ENCODE results near the gene SNED1.

Gene SNED1

DNA sequence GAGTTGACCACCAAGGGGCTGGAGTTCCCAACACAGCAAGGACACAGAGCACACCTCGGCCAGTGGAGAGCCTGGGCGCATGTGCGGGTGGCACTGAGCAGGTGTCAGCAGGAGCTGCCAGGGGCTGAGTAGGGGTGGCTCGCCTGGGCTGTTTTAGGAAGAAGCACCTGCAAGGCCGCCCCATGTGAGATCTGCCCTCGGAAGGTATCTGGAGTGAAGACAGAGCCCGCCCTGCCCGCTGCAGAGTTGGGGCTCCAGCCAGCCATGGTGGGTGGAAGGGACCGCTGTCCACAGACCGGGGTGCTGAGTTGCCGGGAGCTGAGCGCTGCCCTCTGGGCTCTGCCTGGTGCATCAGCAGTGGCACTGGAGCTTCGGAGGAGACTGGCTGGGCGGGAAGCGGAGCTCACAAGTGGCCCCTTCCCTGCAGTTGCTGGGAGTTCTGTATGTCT lies 68.5 kb downstream of the SNED1 start:
- no peak overlapping the region for H3K9ac ChIP-seq (ENCODE audit: low read length)
- H3K9me3 ChIP-seq (ENCODE audit: control insufficient read depth, low read depth, low read length) = no peaks in the 10 kb centered on the region
- H3K4me1 ChIP-seq (ENCODE audit: control insufficient read depth, low read depth, low read length) = no peaks in the 10 kb centered on the region
- no peak overlapping the region for H3K4me3 ChIP-seq (ENCODE audit: low read length)
- H3K27ac ChIP-seq (ENCODE audit: low read length) = no peak overlapping the region
- no peaks in the 10 kb centered on the region for H3K27me3 ChIP-seq (ENCODE audit: control insufficient read depth, insufficient read depth, low read length)
- H3K36me3 ChIP-seq (ENCODE audit: control insufficient read depth, low read depth, low read length) = no peaks in the 10 kb centered on the region

DNA sequence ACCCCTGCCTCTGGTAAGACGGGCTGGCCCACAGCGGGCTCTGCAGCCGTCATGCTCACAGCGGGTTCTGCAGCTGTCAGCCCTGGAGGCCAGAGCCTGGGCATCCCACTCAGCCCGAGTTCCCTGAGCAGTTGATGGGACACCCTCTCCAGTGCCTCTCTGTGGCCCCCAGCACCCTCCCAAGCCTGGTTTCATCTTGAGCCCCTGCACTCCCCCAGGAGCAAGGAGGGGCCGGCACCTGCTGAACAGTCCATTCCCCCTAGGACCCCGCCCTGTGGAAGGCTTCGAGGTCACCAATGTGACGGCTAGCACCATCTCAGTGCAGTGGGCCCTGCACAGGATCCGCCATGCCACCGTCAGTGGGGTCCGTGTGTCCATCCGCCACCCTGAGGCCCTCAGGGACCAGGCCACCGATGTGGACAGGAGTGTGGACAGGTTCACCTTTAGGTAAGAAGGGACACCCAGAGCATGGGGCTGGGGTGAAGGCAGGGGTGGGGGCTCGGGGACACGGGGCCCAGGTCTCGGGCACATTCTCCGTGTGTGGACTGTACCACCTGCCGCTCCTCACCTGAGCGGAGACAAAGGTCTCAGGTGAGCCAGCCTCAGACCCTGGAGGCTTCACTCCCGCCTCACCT lies 69.2 kb downstream of the SNED1 start:
- no peaks in the 10 kb centered on the region for H3K27me3 ChIP-seq (ENCODE audit: control insufficient read depth, insufficient read depth, low read length)
- H3K4me1 ChIP-seq (ENCODE audit: control insufficient read depth, low read depth, low read length) = no peaks in the 10 kb centered on the region

DNA sequence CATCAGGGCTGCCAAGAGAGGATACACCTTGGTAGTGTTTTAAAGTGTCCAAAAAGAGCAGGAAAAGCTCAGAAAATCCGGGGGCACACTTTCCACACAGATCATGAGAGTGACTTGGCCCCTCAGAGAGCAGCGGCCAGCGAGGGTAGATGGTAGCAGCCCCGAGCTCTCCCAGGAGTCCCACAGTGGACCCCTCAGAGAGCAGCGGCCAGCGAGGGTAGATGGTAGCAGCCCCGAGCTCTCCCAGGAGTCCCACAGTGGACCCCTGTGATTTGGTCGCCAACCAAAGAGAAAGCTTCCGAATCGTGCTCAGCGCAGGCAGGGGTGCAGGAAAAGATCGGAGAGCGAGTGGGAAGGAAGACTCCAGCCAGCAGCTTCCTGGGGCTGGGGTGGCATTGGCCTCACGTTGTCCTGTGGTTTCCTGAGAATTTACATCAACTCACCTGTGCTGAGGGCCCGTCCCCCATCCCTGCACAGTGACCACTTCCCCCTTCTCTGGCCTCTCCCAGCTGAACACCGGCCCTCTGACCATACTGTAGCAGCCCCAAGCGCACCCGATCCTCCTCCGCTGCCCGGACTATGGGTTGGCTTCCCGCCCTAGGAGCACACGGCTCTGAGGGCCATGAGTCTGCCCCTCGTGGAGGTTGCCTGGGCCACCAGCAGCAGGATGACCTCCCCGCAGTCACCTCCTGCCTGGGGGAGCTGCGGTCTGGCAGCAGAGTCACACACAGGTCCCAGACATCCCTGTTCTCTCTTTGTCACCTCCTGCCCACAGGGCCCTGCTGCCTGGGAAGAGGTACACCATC lies 69.9 kb downstream of the SNED1 start:
- Histone ChIP-seq H3K27ac (ENCODE audit: low read length) (no peak overlapping the region), H3K27me3 (ENCODE audit: control insufficient read depth, insufficient read depth, low read length) (no peaks in the 10 kb centered on the region), H3K9ac (ENCODE audit: low read length) (no peak overlapping the region), H3K36me3 (ENCODE audit: control insufficient read depth, low read depth, low read length) (no peaks in the 10 kb centered on the region), H3K4me1 (ENCODE audit: control insufficient read depth, low read depth, low read length) (no peaks in the 10 kb centered on the region), H3K9me3 (ENCODE audit: control insufficient read depth, low read depth, low read length) (no peaks in the 10 kb centered on the region), H3K4me3 (ENCODE audit: low read length) (no peak overlapping the region)

More for the DNA sequence above, 69.2 kb downstream of the SNED1 start:
- Histone ChIP-seq H3K36me3 (ENCODE audit: control insufficient read depth, low read depth, low read length) (no peaks in the 10 kb centered on the region), H3K4me3 (ENCODE audit: low read length) (no peak overlapping the region), H3K27ac (ENCODE audit: low read length) (no peak overlapping the region), H3K9ac (ENCODE audit: low read length) (no peak overlapping the region), H3K9me3 (ENCODE audit: control insufficient read depth, low read depth, low read length) (no peaks in the 10 kb centered on the region)

DNA sequence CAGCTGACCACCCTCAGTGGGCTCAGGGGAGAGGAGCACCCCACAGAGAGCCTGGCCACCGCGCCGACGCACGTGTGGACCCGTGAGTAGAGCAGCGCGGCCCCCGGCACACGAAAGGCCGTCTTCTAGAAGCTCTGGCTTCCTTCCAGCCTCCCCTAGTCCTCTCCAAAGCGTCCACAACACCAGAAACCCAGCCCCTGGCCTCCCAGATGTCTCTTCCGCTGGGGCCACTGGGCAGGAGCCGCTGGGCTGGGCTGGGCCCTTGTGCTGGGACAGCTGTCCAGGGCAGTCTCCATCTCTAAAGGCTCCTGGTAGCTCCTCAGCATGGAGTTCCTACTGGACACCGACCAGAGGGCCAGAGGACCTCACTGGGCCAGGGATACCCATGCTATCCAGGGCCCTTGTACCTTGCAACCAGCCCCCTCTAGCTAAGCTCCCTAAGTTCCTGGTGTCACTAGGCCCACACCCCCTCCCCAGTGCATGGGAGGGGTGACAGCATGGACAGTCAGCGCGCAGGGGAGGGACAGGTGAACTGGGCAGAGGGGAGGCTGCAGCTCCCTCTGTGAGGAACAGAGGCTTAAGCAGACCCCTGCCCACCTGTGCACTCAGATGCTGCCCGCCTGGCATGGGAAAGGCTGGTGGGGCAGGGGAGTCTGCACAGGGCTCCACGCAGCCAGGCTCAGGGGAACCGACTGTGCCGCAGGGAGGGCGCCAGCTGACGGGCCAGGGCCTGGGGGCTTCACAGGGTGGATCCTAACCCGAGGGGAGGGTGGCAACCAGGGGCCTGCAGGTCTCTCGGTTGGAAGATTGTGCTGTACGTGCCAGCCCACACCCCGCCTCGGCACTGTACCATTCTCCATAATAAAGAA lies 70.8 kb downstream of the SNED1 start:
- Histone ChIP-seq H3K27ac (ENCODE audit: low read length) (no peak overlapping the region), H3K27me3 (ENCODE audit: control insufficient read depth, insufficient read depth, low read length) (no peaks in the 10 kb centered on the region), H3K4me3 (ENCODE audit: low read length) (no peak overlapping the region), H3K36me3 (ENCODE audit: control insufficient read depth, low read depth, low read length) (no peaks in the 10 kb centered on the region), H3K4me1 (ENCODE audit: control insufficient read depth, low read depth, low read length) (no peaks in the 10 kb centered on the region), H3K9ac (ENCODE audit: low read length) (no peak overlapping the region), H3K9me3 (ENCODE audit: control insufficient read depth, low read depth, low read length) (no peaks in the 10 kb centered on the region)

DNA sequence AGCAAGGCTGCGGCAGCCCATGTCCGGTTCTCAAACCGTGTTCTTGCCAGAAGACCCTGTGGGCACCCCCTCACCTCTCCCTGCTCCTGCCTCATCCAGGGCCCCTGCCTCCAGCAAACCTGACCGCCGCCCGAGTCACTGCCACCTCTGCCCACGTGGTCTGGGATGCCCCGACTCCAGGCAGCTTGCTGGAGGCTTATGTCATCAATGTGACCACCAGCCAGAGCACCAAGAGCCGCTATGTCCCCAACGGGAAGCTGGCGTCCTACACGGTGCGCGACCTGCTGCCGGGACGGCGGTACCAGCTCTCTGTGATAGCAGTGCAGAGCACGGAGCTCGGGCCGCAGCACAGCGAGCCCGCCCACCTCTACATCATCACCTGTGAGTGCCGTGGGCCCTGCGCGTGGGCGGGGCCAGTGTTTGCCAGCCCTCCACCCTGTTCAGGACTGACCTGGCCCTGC lies 71.4 kb downstream of the SNED1 start:
- Histone ChIP-seq H3K9me3 (ENCODE audit: control insufficient read depth, low read depth, low read length) (no peaks in the 10 kb centered on the region), H3K4me3 (ENCODE audit: low read length) (no peak overlapping the region), H3K36me3 (ENCODE audit: control insufficient read depth, low read depth, low read length) (no peaks in the 10 kb centered on the region), H3K9ac (ENCODE audit: low read length) (no peak overlapping the region), H3K27ac (ENCODE audit: low read length) (no peak overlapping the region), H3K4me1 (ENCODE audit: control insufficient read depth, low read depth, low read length) (no peaks in the 10 kb centered on the region), H3K27me3 (ENCODE audit: control insufficient read depth, insufficient read depth, low read length) (no peaks in the 10 kb centered on the region)

DNA sequence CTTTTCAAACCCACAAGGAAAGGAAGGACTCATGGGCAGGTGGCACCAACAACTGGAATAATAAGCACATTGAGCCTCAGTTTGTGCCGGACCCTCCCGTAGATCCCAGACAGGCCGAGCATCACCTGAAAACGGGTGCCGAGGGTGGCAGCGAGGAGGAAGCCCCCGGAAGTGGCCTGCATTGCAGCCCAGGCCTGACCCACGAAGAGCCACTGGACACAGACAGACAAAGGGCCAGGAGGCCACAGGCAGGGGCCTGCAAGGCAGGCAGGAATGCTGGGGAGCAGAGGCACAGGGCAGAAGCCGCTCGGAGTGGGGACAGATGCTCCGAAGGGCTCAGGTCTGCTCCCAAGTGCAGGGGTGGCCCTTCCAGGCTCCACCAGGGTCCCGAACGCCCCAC lies 71.9 kb downstream of the SNED1 start:
- no peak overlapping the region for H3K9ac ChIP-seq (ENCODE audit: low read length)

DNA sequence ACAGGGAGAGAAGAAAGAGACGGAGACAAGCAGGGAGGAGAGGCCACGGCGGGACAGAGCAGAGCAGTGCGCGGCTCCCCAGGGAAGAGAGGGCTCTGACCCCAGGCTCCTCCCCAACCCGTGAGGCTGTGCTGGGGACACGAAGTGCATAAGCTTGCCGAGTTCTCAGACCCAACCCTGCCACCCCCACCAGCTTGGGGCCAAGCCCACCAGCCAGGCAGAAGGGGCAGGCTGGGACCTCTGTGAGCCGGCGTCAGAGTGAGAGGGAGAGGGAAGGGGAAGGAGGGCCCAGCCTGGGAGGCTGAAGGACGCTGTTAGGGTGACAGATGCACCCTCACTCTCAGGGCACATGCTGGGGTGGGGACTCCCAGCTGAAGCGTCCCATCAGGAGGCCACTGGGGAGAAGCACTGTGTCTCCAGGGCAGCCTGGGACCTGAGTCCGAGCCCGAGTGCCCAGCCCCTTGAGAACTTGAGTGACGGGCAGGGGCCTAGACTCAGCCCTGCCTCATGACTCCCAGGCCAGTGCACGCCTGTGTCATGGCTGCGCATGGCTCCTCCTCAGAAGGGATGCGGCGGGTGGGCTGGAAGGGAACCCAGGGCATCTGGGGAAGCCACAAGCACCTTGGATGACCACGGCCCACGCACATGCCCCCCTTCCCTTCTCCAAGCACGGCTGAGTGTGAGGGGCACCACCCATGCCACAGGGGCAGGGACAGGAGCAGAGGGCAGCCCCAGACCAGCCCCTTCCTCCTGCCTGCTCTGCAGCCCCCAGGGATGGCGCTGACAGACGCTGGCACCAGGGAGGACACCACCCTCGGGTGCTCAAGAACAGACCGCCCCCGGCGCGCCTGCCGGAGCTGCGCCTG lies 72.6 kb downstream of the SNED1 start:
- no peaks in the 10 kb centered on the region for H3K9me3 ChIP-seq (ENCODE audit: control insufficient read depth, low read depth, low read length)

More for the DNA sequence above, 71.9 kb downstream of the SNED1 start:
- Histone ChIP-seq H3K4me1 (ENCODE audit: control insufficient read depth, low read depth, low read length) (no peaks in the 10 kb centered on the region), H3K4me3 (ENCODE audit: low read length) (no peak overlapping the region), H3K36me3 (ENCODE audit: control insufficient read depth, low read depth, low read length) (no peaks in the 10 kb centered on the region), H3K9me3 (ENCODE audit: control insufficient read depth, low read depth, low read length) (no peaks in the 10 kb centered on the region), H3K27ac (ENCODE audit: low read length) (no peak overlapping the region), H3K27me3 (ENCODE audit: control insufficient read depth, insufficient read depth, low read length) (no peaks in the 10 kb centered on the region)

DNA sequence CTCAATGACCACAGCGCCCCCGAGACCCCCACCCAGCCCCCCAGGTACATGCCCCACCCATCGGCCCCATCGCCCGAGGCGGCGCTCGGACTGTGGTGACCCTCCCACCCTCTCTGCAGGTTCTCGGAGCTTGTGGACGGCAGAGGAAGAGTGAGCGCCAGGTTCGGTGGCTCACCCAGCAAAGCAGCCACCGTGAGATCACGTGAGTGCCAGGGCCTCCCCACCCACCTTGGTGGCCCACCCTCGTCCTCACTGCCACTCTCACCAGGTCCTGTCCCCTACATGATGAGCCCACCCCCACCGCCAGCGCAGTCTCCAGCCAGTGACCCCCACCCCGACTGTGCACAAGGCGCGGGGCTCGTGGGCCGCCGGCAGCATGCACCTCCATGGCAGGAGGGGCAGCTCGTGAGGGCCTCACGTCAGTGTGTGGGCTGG lies 73.3 kb downstream of the SNED1 start:
- H3K27ac ChIP-seq (ENCODE audit: low read length) = no peak overlapping the region
- no peaks in the 10 kb centered on the region for H3K27me3 ChIP-seq (ENCODE audit: control insufficient read depth, insufficient read depth, low read length)
- H3K9ac ChIP-seq (ENCODE audit: low read length) = no peak overlapping the region
- no peaks in the 10 kb centered on the region for H3K4me1 ChIP-seq (ENCODE audit: control insufficient read depth, low read depth, low read length)
- H3K36me3 ChIP-seq (ENCODE audit: control insufficient read depth, low read depth, low read length) = no peaks in the 10 kb centered on the region
- H3K4me3 ChIP-seq (ENCODE audit: low read length) = no peak overlapping the region
- H3K9me3 ChIP-seq (ENCODE audit: control insufficient read depth, low read depth, low read length) = no peaks in the 10 kb centered on the region

More for the DNA sequence above, 72.6 kb downstream of the SNED1 start:
- Histone ChIP-seq H3K4me1 (ENCODE audit: control insufficient read depth, low read depth, low read length) (no peaks in the 10 kb centered on the region), H3K27ac (ENCODE audit: low read length) (no peak overlapping the region), H3K9ac (ENCODE audit: low read length) (no peak overlapping the region), H3K27me3 (ENCODE audit: control insufficient read depth, insufficient read depth, low read length) (no peaks in the 10 kb centered on the region), H3K36me3 (ENCODE audit: control insufficient read depth, low read depth, low read length) (no peaks in the 10 kb centered on the region), H3K4me3 (ENCODE audit: low read length) (no peak overlapping the region)

DNA sequence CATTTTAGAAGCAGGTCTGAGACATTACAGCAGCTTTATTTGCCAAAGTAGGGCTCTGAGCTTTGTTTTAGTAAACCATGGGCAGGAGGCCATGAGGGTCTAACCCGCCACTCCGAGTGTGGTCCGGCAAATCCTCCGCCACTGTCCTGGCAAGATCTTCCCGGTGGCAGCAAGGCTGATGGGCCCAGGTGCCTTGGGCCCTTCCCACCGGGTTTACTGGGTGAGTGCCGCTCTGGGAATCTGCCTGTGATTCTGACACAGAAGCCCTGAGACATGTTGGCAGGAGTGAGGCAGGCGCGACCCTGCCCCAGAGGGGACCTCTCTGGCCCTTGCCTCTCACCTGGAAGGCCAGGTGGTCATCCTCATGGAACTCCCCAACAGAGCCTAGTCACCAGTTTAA lies 73.7 kb downstream of the SNED1 start:
- Histone ChIP-seq H3K4me3 (ENCODE audit: low read length) (no peak overlapping the region), H3K27ac (ENCODE audit: low read length) (no peak overlapping the region), H3K27me3 (ENCODE audit: control insufficient read depth, insufficient read depth, low read length) (no peaks in the 10 kb centered on the region), H3K9me3 (ENCODE audit: control insufficient read depth, low read depth, low read length) (no peaks in the 10 kb centered on the region), H3K9ac (ENCODE audit: low read length) (no peak overlapping the region), H3K36me3 (ENCODE audit: control insufficient read depth, low read depth, low read length) (no peaks in the 10 kb centered on the region), H3K4me1 (ENCODE audit: control insufficient read depth, low read depth, low read length) (no peaks in the 10 kb centered on the region)

DNA sequence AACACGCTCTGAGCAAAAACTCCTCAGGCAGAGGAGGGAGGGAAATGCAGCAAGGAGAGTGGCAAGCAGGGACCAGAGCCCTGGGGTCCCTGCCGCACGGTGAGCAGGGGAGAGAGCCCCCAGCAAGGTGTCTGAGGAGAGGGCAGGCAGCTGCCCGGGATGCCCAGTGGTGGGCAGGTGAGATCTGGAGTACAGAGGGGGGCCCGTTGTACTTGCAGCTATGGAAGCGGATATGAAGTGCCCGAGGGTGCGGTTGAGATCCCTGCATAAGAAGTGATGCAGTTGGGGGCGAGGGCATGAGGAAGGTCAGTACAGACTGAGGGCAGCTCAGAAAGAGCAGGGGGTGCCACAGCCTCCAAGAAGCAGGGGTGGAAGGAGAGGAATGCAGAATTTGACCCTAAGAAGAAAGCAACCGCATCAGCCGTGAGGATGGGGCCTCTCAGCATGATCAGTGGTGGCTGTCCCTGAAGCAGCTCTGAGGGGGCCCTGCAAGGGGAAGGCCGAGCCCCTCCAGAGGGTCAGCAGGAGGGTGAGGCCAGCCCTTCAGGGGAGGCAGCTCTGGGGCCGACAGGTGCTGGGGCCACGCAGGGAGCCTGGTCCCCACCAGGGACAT lies 74.2 kb downstream of the SNED1 start:
- Histone ChIP-seq H3K27ac (ENCODE audit: low read length) (no peak overlapping the region), H3K9ac (ENCODE audit: low read length) (no peak overlapping the region), H3K36me3 (ENCODE audit: control insufficient read depth, low read depth, low read length) (no peaks in the 10 kb centered on the region), H3K4me1 (ENCODE audit: control insufficient read depth, low read depth, low read length) (no peaks in the 10 kb centered on the region), H3K4me3 (ENCODE audit: low read length) (no peak overlapping the region), H3K27me3 (ENCODE audit: control insufficient read depth, insufficient read depth, low read length) (no peaks in the 10 kb centered on the region), H3K9me3 (ENCODE audit: control insufficient read depth, low read depth, low read length) (no peaks in the 10 kb centered on the region)

All from iPS-18a (cell line).